ENCODE data around the gene HLA-DRA.
A peak's percentile ranks its signal among the peaks of the same experiment; 100 is the strongest.
"Not testable (repeated sequence)": the region's sequence is repeated elsewhere in the genome, so short reads cannot be mapped to it uniquely, and the experiment has no call there.

Gene HLA-DRA

DNA sequence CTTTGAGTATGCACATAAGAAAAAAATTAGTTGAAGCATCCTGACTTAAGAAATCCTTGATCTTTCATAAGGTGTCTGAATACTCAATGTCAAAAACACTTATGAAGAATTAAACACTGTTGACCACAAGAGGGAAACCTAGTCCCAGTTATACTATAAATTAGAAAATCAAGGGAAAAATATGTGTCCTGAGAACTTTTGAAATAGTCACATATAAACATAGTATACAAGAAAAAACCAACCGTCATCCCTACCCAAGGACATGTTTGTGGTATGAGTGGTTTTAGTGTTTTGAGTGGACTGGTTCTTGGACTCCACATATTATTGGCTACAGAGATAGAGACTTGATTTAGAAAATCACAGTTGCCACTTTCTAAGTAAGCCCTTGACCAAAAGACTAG lies 7.6 kb upstream of the HLA-DRA start:
- no peak for DNase-seq

DNA sequence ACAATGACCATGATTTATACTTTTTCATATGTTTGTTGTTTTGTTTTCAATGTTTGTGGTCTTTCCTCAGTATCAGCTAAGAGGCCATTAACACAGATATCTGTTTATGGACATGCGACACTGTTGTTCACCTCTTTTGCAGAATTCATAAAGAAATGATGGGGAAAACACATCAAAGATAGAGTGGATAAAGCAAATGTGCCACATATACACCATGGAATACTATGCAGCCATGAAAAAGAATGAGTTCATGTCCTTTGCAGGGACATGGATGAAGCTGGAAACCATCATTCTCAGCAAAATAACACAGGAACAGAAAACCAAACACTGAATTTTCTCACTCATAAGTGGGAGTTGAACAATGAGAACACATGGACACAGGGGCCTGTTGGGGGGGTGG lies 5.7 kb upstream of the HLA-DRA start:
- DNase-seq = not testable (repeated sequence)

DNA sequence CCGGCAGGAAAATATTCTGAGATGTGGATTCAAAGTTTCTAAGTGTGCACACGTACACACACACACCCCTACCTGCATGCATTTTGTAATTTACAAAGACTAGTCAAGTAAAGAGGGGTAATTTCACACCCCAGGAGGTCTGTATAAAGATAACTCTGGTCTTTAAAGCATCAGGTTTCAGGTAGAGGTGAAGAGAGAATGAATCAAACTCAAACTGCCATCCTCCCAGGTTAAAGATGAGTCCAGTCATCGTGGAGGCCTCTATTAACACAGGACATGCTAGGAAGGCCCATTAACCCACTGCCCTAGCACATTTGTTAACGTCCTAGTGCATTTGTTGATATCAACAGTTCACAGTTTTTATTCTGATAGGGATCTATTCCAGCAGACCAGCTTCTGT lies 3.5 kb upstream of the HLA-DRA start:
- no peak for DNase-seq

DNA sequence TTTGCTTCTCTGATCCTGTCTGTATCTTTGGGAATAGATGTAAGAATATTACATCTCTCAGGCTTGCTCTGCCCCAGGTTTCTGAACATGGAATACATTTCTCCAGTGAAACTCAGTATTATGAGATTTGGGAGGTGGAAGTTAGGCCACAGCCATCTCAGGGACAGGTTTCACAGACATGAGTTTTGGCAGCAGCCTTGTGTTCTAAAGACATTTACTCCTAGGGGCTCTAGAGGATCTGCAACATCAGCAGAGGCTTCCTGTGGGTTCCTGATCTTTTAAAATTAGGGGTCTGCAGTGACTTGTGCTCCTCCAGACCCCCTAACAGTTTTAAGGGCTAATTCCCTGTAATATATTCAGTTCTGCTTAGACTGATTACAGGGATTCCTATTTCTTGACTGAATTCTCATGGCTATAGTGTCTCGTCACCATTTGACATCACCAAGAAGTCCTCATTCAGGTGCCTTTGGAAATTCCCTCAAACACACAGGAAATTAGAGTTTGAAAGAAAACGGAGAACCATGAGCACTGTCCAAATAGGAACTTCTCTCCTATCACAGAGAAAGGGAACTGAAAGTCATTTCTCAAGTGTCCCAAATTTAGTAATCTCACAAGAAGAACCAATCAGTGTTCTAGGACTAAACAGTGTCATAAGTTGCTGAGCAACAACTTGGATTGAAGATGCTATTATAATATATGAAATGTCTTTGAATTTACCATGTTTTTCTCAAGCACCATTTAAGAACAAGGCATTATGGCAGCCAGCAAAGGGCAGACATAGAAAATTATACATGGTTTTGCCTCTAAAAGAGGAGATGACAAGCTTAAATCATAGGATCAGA lies 2.5 kb upstream of the HLA-DRA start:
- no peak for DNase-seq

DNA sequence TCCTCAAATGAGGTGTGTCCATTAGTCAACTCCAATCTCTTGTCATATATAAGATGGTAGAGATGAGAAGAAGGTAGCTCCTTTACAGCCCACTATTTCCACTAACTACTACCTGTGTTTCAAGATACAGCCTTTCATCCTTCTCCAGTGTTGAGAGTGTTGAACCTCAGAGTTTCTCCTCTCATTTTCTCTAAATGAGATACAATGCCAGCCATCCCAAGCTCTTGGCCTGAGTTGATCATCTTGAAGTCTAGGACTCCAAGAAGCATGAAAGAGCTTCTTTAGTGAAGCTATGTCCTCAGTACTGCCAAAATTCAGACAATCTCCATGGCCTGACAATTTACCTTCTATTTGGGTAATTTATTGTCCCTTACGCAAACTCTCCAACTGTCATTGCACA lies 548 bp upstream of the HLA-DRA start:
- no peak for DNase-seq

DNA sequence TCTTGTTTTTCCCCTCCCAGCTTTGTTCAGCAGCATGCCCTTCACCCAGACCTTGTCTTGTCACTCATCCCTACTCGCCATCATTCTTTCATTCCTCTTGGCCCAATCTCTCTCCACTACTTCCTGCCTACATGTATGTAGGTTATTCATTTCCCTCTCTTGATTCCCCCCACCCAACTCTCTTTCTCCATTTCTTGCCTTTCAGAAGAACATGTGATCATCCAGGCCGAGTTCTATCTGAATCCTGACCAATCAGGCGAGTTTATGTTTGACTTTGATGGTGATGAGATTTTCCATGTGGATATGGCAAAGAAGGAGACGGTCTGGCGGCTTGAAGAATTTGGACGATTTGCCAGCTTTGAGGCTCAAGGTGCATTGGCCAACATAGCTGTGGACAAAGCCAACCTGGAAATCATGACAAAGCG lies 2.6 kb downstream of the HLA-DRA start:
- no peak for DNase-seq

DNA sequence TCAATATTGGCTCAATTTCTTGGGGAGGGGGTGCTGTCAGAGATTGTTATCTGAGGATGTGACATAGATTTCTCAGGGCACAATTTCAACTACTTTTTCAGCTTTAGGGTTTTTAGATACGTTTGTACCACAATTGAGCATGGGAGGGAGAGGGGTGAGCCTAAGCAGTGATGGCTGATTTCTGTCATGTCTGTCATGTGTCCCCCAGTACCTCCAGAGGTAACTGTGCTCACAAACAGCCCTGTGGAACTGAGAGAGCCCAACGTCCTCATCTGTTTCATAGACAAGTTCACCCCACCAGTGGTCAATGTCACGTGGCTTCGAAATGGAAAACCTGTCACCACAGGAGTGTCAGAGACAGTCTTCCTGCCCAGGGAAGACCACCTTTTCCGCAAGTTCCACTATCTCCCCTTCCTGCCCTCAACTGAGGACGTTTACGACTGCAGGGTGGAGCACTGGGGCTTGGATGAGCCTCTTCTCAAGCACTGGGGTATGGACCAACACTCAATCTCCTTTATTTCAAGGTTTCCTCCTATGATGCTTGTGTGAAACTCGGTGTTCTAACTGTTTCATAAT lies 3.4 kb downstream of the HLA-DRA start:
- no peak for DNase-seq

DNA sequence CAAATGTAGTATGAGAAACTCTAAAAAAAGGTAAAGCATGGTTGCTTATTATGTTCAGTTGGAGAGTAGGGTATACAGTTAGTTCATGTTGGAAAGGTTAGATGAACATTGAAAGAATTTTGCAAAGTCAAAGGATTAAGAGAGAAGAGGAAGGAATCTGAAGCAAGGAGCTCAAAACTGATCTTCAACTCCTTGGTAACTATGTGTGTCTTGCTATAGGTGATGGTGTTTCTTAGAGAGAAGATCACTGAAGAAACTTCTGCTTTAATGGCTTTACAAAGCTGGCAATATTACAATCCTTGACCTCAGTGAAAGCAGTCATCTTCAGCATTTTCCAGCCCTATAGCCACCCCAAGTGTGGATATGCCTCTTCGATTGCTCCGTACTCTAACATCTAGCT lies 4.7 kb downstream of the HLA-DRA start:
- no peak for DNase-seq

DNA sequence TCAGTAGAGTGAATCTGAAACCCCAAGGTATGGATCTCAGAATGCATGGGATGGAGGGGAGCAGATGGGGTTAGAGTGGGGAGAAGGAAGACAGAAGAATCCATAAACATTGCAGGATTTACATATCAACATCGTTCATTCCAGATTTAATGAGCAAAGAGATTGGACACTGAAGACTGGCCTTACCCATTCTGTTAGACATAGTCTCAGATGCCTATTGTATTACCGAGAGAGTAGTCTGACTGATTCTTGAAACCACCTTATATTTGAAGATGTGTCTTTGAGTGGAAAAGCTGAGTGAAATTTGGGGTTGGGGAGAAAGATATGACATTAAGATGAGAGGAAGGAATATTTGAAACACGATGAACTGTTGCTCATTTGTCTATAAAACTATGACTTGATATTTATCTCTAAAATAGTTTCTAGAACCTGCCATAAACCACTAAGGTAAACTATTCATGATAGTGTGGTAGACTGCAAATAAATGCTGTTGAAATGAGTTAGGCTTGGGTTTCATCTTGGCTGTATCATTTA lies 5.7 kb downstream of the HLA-DRA start:
- no peak for DNase-seq

DNA sequence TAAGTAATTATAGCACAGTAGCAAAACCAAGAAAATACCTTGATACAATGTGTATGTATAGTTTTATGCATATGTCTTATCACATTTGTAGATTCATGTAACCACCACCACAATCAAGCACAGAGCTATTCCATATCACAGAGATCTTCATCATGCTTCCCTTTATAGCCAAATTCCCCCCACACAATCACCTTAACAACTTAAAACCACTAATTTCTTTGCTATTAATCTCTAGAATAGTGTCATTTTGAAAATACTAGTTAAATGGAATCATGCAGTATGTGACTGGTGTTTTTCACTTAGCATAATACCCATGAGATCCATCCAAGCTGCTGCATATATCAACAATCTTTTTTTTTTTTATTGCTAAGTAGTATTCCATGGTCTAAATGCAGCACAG lies 8.2 kb downstream of the HLA-DRA start:
- no peak for DNase-seq

DNA sequence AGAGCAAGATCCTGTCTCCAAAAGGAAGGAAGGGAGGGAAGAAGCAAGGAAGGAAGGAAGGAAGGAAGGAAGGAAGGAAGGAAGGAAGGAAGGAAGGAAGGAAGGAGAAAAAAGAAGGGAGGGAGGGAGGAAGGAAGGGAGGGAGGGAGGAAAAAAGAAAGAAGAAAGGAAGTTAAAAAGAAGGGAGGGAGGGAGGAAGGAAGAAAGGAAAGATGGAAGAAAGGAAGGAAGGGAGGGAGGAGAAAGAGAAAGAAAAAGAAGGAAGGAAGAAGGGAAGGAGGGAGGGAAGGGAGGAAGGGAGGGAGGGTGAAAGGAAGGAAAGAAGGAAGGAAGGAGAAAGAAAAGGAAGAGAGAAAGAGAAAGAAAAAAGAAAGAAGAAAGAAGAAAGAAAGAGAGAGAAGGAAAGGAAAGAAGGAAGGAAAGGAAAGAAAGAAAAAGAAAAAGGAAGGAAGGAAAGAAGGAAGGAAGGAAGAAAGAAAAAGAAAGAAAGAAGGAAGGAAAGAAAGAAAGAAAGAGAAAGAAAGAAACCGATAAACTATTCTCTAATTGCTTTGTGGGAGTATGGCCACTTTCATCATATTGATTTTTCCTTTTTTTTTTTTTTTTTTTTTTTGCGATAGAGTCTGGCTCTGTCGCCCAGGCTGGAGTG lies 9.5 kb downstream of the HLA-DRA start:
- no peak for DNase-seq

DNA sequence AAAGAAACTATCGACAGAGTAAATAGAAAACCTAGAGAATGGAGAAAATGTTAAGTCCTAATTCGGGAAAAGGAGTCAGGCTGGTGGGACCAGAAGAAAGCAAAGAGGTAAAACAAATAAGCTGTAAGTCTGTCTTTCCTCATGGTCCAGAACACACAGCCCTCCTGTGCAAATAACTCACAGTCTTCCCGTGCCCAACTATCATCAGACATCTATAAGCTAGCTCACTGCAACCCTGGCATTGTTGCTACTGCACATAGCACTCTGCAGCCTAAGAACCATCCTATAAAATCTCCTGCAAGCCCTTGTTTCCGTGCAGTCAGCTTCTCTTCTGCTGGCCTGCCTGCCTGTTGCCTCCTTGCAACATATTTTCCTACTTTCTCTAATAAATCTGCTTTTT lies 17.4 kb downstream of the HLA-DRA start:
- DNase-seq = no peak

DNA sequence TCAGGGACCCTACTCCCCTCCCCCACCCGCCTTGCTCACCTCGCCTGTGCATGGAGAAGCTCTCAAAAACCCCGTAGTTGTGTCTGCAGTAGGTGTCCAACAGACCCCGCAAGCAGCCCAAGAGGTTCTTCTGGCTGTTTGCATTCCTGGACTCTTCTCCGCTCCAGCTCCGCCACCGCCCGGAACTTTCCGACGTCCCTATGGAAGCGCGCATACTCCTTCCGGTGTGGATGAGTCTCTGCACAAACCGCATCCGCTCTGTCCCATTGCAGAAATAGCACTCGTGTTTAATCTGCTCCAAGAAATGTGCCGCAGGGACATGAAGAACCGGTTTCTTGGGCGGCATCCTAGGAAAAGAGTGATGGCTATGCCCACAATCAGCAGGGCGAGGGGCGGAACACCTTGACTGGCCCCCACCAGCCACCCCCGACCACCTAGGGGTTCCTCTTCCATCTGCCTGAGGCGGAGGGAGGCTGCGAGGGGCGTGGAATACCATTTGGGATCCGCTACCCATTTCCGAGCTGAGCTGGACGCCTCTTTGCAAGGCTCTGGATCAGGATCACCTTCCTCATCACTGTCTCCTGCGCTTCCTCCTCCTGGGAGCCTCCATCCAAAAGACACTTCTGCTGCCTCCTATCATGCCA lies 20.2 kb downstream of the HLA-DRA start:
- no peak for DNase-seq

DNA sequence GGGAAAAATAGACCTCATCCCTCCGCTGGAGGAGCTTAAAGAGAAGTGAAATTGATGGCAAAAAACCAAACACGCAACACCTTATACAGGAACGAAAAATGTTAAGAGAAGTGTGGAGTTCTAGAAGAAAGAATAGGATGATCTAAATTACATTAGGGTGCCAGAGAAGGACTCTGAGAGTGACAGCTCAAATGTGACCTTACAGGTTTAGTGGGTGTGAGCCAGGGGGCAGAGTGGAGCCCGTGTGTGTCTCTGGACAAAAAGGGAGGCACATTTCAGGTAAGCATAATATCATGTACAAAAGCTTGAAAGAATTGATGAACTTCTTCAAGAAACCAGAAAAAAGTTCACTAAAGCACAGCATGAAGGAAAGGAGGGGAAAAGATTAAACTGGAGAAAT lies 20.8 kb downstream of the HLA-DRA start:
- DNase-seq = no peak

DNA sequence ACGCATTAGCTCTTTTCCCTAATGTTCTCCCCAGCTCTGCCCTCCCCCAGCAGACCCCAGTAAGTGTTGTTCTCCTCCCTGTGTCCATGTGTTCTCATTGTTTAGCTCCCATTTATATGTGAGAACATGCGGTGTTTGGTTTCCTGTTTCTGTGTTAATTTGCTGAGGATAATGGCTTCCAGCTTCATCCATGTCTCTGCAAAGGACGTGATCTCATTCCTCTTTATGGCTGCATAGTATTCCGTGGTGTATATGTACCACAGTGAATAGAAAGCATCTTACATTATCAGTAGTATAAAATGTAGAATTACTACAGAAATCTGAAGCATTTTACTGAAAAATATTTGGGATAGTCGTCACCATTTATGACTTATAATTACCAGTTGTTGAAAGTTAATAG lies 21.8 kb downstream of the HLA-DRA start:
- DNase-seq = no peak

DNA sequence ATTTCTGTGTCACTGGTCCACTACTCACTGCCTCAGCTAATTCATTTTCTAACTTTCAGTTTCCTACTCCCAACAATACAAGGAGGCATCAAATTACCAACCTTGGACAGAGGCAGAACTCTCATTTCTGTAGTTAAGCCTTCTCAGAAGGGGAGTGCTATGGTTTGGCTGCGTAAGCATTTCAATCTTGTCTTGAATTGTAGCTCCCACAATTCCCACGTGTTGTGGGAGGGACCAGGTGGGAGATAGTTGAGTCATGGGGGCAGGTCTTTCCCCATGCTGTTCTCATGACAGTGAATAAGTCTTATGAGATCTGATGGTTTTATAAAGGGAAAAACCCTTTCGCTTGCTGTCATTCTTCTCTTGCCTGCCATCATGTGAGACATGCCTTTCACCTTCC lies 22.9 kb downstream of the HLA-DRA start:
- DNase-seq = peak; percentile 53

DNA sequence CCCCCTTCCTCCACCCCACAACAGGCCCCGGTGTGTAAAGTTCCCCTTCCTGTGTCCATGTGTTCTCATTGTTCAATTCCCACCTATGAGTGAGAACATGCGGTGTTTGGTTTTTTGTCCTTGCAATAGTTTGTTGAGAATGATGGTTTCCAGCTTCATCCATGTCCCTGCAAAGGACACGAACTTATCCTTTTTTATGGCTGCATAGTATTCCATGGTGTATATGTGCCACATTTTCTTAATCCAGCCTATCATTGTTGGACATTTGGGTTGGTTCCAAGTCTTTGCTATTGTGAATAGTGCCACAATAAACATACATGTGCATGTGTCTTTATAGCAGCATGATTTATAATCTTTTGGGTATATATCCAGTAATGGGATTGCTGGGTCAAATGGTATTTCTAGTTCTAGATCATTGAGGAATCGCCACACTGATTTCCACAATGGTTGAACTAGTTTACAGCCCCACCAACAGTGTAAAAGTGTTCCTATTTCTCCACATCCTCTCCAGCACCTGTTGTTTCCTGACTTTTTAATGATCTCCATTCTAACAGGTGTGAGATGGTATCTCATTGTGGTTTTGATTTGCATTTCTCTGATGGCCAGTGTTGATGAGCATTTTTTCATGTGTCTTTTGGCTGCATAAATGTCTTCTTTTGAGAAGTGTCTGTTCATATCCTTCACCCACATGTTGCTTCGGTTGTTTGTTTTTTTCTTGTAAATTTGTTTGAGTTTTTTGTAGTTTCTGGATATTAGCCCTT lies 28.2 kb downstream of the HLA-DRA start:
- DNase-seq = not testable (repeated sequence)

DNA sequence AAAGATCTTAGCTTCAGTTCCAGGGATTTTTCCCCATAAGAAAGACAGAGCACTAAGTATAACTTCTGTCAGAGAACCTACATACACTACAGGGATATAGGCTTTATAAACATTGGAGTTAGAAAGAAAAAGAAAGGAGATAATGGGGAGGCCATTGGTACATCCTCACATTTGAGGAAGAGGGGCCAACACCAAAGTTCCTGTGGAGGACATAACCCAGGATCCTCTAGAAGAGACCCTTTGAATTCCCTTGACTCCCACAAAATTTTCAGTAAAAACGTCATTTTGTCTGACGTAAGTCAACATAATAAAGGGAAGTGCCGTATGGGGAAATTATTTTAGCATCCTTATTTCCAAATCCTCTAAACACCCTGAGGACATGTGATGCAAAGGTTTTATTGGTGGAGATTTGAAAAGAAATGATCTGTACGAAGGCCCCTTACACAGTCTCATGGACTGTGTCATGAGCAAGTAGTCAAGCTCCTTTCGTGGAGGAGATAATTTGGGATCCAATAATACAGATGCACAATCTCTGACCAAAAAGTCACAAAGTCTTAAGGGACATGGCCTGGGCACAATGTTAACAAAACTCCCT lies 33.2 kb downstream of the HLA-DRA start:
- no peak for DNase-seq

DNA sequence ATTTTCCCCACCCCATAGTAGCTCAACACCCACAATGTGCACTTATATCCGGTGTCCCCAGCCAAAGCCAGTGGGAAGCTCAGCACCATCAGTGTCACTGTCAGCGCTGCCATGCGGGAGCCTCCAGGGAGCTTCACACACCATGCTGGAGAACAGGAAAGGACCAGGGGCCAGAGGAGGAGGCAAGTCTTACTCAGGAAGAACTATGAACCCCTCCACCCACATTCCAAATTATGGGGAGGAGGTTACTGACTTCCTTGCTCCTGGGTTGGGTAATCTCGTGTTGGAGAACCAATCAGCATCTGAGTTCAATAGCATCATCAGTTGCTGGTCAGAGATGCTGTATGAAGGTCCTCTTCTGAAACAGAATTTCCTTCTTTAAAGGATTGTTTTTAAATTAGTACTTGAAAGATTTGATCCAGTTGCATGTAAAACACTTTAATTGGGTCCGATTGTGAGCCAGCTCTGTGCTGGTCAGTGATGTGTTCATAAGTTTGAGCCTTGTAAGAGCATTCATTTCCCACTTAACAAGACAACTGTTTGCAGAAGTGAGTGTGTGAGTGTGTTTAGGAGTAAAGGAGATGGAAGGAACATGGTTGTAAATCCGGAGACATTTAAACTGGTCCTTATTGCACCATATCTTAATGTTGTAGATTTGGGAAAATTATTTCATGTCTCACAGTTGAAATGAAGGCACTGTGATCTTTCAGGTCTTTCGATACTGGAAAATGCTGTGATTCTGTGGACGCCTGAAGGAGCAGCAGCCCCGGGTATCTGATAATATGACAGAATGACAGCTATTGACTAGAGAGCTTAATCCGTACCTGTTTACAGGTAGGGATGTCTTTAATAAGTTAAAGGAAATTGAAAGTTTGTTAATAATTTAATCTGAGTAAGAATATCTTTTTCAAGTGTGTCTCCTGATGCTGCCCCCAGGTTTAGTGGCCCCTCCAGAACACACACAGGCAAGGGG lies 34.0 kb downstream of the HLA-DRA start:
- DNase-seq = not testable (repeated sequence)

DNA sequence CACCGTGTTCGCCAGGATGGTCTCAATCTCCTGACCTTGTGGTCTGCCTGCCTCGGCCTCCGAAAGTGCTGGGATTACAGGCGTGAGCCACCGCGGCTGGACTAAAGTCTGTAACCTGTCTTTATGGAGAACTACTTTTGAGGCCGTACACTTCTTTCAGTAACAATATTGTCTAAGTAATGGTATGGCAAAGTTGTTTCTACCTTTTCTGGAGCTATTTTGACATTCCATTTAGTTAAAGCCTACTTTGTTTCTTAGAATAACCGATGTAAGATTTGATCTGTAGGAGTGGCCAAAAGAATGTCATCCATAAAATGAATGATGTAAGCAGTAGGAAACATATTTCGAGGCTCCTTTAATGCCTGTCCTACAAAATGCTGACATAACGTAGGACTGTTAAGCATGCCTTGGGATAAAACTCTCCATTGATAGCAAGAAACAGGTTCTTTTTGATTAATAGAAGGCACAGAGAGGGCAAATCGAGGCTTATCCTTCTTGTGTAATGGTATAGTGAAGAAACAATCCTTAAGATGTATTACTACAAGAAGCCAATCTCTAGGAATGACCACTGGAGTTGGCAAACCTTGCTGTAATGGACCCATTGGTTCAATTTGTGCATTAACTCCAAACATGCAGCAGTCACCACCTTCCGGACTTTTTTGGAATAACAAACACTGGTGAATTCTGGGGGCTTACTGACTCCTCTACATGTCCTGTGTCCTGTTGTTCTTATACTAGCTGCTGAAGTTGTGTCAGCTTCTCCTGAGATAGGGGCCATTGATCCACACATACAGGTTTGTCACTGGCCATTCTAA lies 35.9 kb downstream of the HLA-DRA start:
- no peak for DNase-seq

Data from stimulated activated naive CD4-positive, alpha-beta T cell treated with Interleukin-2 at 50 U/mL for 16 hours (primary cell).